Large intestine (tissue), 3 donors: Measurements from ENCODE around the gene RHOG. TPM values are rescaled to one million over a fixed set of nuclear protein-coding genes. Genes with fewer than 3 reads are reported as not detected.

Experiments
- DNase-seq, 2 donors: peaks; one replicate each; pipeline versions ENCODE4 v3.0.0 to v3.0.0-alpha.2; 2013
- H3K27ac ChIP-seq: one replicate; pipeline ENCODE4 v1.5.1; 2013; ENCODE audit warnings: low read length
- H3K27me3 ChIP-seq: 2 replicates; pipeline ENCODE4 v1.6.1; 2013; ENCODE audit warnings: low read length; ENCODE audit not compliant: control insufficient read depth, insufficient read depth
- H3K36me3 ChIP-seq: 2 replicates; pipeline ENCODE4 v1.6.1; 2013; ENCODE audit warnings: low read length; ENCODE audit not compliant: control insufficient read depth, insufficient read depth
- H3K4me1 ChIP-seq: one replicate; pipeline ENCODE4 v1.6.1; 2013; ENCODE audit warnings: low read length; ENCODE audit not compliant: control insufficient read depth, insufficient read depth
- H3K4me3 ChIP-seq: one replicate; pipeline ENCODE4 v1.5.1; 2013; ENCODE audit warnings: low read length
- H3K9me3 ChIP-seq: one replicate; pipeline ENCODE4 v1.6.1; 2013; ENCODE audit warnings: mild to moderate bottlenecking, low read depth, low read length, moderate library complexity; ENCODE audit not compliant: control insufficient read depth
- WGBS: methylation state at CpG from one replicate; pipeline ENCODE4 v1.1.5; 2013; ENCODE audit warnings: low lambda C conversion rate; ENCODE audit not compliant: insufficient coverage; 5-methylcytosine and 5-hydroxymethylcytosine counted together
- polyA plus RNA-seq: library from polyadenylated mRNA; unstranded; fragments of 120-200 nt; gene quantifications from one replicate; pipeline ENCODE4 v1.2.1, GENCODE V29; 2013

Gene RHOG
- polyA plus RNA-seq, 1 donor: 48.9 TPM

GRCh38 chr11:3845670-3846069, 4.9 kb upstream of the RHOG start:
- no peak for DNase-seq
- Histone ChIP-seq H3K27ac (no peak overlapping the region), H3K4me3 (no peak overlapping the region), H3K9me3 (no peaks in the 10 kb centered on the region), H3K4me1 (no peaks in the 10 kb centered on the region), H3K27me3 (no peaks in the 10 kb centered on the region), H3K36me3 (no peaks in the 10 kb centered on the region)
- WGBS: no CpG with 5 or more reads among the region's 3 CpGs

- DNase-seq: no peak
- no peaks in the 10 kb centered on the region for H3K27me3 ChIP-seq
- H3K27ac ChIP-seq: no peak overlapping the region
- H3K9me3 ChIP-seq: no peaks in the 10 kb centered on the region
- no CpG with 5 or more reads among the region's 1 CpG for WGBS
- H3K36me3 ChIP-seq: no peaks in the 10 kb centered on the region
- no peak overlapping the region for H3K4me3 ChIP-seq
- no peaks in the 10 kb centered on the region for H3K4me1 ChIP-seq
Observed at GRCh38 chr11:3845246-3845645, 4.5 kb upstream of the RHOG start.

GRCh38 chr11:3843326-3843725, 2.6 kb upstream of the RHOG start:
- DNase-seq: no peak
- WGBS: 93% methylated on average over 3 of the region's 3 CpGs

GRCh38 chr11:3841426-3842350, 929 bp upstream of the RHOG start:
- Histone ChIP-seq H3K27me3 (no peaks in the 10 kb centered on the region), H3K4me3 (peak overlapping the region; percentile 76), H3K4me1 (peaks cover 13% of the 10 kb centered on the region), H3K27ac (peak overlapping the region; percentile 92), H3K36me3 (no peaks in the 10 kb centered on the region), H3K9me3 (no peaks in the 10 kb centered on the region)
- peak; percentile 85 to 92 for DNase-seq
- 90% methylated on average over 5 of the region's 44 CpGs for WGBS

More at GRCh38 chr11:3843326-3843725, 2.6 kb upstream of the RHOG start:
- H3K27me3 ChIP-seq: no peaks in the 10 kb centered on the region
- peaks cover 7% of the 10 kb centered on the region for H3K4me1 ChIP-seq
- no peaks in the 10 kb centered on the region for H3K9me3 ChIP-seq
- H3K4me3 ChIP-seq: no peak overlapping the region
- no peak overlapping the region for H3K27ac ChIP-seq
- H3K36me3 ChIP-seq: no peaks in the 10 kb centered on the region

GRCh38 chr11:3840004-3840869, 522 bp downstream of the RHOG start:
- peak in 1 of 2 donors; percentile 81 for DNase-seq
- Histone ChIP-seq H3K4me3 (peak overlapping the region; percentile 76), H3K9me3 (no peaks in the 10 kb centered on the region), H3K4me1 (peaks cover 18% of the 10 kb centered on the region), H3K27me3 (no peaks in the 10 kb centered on the region), H3K36me3 (no peaks in the 10 kb centered on the region), H3K27ac (peak overlapping the region; percentile 54)
- no CpG with 5 or more reads among the region's 46 CpGs for WGBS

GRCh38 chr11:3838504-3838903, 2.3 kb downstream of the RHOG start:
- no CpG with 5 or more reads among the region's 2 CpGs for WGBS
- no peaks in the 10 kb centered on the region for H3K9me3 ChIP-seq
- H3K36me3 ChIP-seq: no peaks in the 10 kb centered on the region
- no peak overlapping the region for H3K4me3 ChIP-seq
- H3K27me3 ChIP-seq: no peaks in the 10 kb centered on the region
- H3K27ac ChIP-seq: no peak overlapping the region
- H3K4me1 ChIP-seq: peaks cover 30% of the 10 kb centered on the region
- no peak for DNase-seq

GRCh38 chr11:3837793-3838192, 3.0 kb downstream of the RHOG start:
- DNase-seq: peak in 1 of 2 donors; percentile 41
- H3K27ac ChIP-seq: no peak overlapping the region
- H3K4me3 ChIP-seq: no peak overlapping the region
- H3K27me3 ChIP-seq: no peaks in the 10 kb centered on the region
- peaks cover 30% of the 10 kb centered on the region for H3K4me1 ChIP-seq
- H3K9me3 ChIP-seq: no peaks in the 10 kb centered on the region
- no CpG with 5 or more reads among the region's 1 CpG for WGBS
- no peaks in the 10 kb centered on the region for H3K36me3 ChIP-seq

- Histone ChIP-seq H3K27ac (no peak overlapping the region), H3K4me1 (peaks cover 30% of the 10 kb centered on the region), H3K9me3 (no peaks in the 10 kb centered on the region), H3K36me3 (no peaks in the 10 kb centered on the region), H3K27me3 (no peaks in the 10 kb centered on the region), H3K4me3 (no peak overlapping the region)
- no peak for DNase-seq
- no CpG with 5 or more reads among the region's 5 CpGs for WGBS
Observed at GRCh38 chr11:3836903-3837302, 3.9 kb downstream of the RHOG start.

GRCh38 chr11:3835751-3836150, 5.0 kb downstream of the RHOG start:
- peak overlapping the region; percentile 66 for H3K27ac ChIP-seq
- no peak overlapping the region for H3K4me3 ChIP-seq
- H3K9me3 ChIP-seq: no peaks in the 10 kb centered on the region
- peaks cover 30% of the 10 kb centered on the region for H3K4me1 ChIP-seq
- DNase-seq: no peak
- WGBS: no CpG with 5 or more reads among the region's 4 CpGs
- no peaks in the 10 kb centered on the region for H3K27me3 ChIP-seq
- H3K36me3 ChIP-seq: peaks cover 3% of the 10 kb centered on the region

GRCh38 chr11:3834664-3835461, 5.9 kb downstream of the RHOG start:
- WGBS: no CpG with 5 or more reads among the region's 7 CpGs
- no peaks in the 10 kb centered on the region for H3K9me3 ChIP-seq
- no peaks in the 10 kb centered on the region for H3K27me3 ChIP-seq
- no peak overlapping the region for H3K4me3 ChIP-seq
- peak; percentile 83 to 84 for DNase-seq
- peaks cover 8% of the 10 kb centered on the region for H3K36me3 ChIP-seq
- H3K27ac ChIP-seq: peak overlapping the region; percentile 79
- H3K4me1 ChIP-seq: peaks cover 30% of the 10 kb centered on the region
